Ishikawa (cell line): ENCODE data around the gene FOXO3.

Experiments
- CEBPB ChIP-seq: IDR thresholded peaks from 2 replicates; pipeline ENCODE4 v1.6.1; 2012
- CREB1 ChIP-seq: IDR thresholded peaks from 2 replicates; pipeline ENCODE4 v1.6.1; 2012; ENCODE audit warnings: low read depth
- EGR1 ChIP-seq: IDR thresholded peaks from 2 replicates; pipeline ENCODE4 v1.6.1; 2012
- EP300 ChIP-seq: IDR thresholded peaks from 2 replicates; pipeline ENCODE4 v1.6.1; 2012; ENCODE audit warnings: borderline replicate concordance
- FOXM1 ChIP-seq: IDR thresholded peaks from 2 replicates; pipeline ENCODE4 v1.6.1; 2012; ENCODE audit warnings: low read depth, borderline replicate concordance
- NFIC ChIP-seq: IDR thresholded peaks from 2 replicates; pipeline ENCODE4 v1.6.1; 2012
- RAD21 ChIP-seq: IDR thresholded peaks from 2 replicates; pipeline ENCODE4 v1.6.1; 2012; ENCODE audit warnings: low read depth
- TAF1 ChIP-seq: IDR thresholded peaks from 2 replicates; pipeline ENCODE4 v1.6.1; 2012; ENCODE audit warnings: low read depth, mild to moderate bottlenecking
- TCF12 ChIP-seq: IDR thresholded peaks from 2 replicates; pipeline ENCODE4 v1.6.1; 2012; ENCODE audit warnings: low read depth
- TEAD4 ChIP-seq: IDR thresholded peaks from 2 replicates; pipeline ENCODE4 v1.6.1; 2012
- YY1 ChIP-seq: IDR thresholded peaks from 2 replicates; pipeline ENCODE4 v1.6.1; 2012; ENCODE audit warnings: low read depth
- ZBTB7A ChIP-seq: IDR thresholded peaks from 2 replicates; pipeline ENCODE4 v1.6.1; 2012; ENCODE audit warnings: low read depth
- TF ChIP-seq, protein P1 (sequence below): IDR thresholded peaks from 2 replicates; pipeline ENCODE4 v1.6.1; 2012; ENCODE audit warnings: low read depth, mild to moderate bottlenecking
- TF ChIP-seq, protein P2 (sequence below): IDR thresholded peaks from 2 replicates; pipeline ENCODE4 v1.6.1; 2012
- TF ChIP-seq, protein P3 (sequence below): IDR thresholded peaks from 2 replicates; pipeline ENCODE4 v1.6.1; 2012

The FOXO3 gene

DNA sequence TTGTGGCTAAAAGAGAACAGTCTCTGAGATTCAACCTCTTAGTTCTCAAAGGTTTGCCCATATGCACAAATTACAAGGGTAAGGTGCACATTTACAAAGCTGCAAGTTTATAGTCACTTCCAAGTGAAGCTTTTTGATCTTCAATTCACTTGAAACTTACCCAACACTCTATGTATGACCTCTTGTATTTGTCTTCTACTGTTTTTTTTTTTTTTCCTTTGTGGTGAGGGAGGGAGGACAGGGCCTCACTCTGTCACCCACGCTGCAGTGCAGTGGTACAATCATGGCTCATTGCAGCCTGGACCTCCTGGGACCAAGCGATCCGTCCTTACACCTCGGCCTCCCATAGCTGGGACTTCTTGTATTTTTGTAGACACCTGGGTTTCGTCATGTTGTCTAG is 4.5 kb upstream of the FOXO3 start:
- TF ChIP-seq YY1, result no peak
- TF ChIP-seq, protein P1, sequence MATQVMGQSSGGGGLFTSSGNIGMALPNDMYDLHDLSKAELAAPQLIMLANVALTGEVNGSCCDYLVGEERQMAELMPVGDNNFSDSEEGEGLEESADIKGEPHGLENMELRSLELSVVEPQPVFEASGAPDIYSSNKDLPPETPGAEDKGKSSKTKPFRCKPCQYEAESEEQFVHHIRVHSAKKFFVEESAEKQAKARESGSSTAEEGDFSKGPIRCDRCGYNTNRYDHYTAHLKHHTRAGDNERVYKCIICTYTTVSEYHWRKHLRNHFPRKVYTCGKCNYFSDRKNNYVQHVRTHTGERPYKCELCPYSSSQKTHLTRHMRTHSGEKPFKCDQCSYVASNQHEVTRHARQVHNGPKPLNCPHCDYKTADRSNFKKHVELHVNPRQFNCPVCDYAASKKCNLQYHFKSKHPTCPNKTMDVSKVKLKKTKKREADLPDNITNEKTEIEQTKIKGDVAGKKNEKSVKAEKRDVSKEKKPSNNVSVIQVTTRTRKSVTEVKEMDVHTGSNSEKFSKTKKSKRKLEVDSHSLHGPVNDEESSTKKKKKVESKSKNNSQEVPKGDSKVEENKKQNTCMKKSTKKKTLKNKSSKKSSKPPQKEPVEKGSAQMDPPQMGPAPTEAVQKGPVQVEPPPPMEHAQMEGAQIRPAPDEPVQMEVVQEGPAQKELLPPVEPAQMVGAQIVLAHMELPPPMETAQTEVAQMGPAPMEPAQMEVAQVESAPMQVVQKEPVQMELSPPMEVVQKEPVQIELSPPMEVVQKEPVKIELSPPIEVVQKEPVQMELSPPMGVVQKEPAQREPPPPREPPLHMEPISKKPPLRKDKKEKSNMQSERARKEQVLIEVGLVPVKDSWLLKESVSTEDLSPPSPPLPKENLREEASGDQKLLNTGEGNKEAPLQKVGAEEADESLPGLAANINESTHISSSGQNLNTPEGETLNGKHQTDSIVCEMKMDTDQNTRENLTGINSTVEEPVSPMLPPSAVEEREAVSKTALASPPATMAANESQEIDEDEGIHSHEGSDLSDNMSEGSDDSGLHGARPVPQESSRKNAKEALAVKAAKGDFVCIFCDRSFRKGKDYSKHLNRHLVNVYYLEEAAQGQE, result no peak

DNA sequence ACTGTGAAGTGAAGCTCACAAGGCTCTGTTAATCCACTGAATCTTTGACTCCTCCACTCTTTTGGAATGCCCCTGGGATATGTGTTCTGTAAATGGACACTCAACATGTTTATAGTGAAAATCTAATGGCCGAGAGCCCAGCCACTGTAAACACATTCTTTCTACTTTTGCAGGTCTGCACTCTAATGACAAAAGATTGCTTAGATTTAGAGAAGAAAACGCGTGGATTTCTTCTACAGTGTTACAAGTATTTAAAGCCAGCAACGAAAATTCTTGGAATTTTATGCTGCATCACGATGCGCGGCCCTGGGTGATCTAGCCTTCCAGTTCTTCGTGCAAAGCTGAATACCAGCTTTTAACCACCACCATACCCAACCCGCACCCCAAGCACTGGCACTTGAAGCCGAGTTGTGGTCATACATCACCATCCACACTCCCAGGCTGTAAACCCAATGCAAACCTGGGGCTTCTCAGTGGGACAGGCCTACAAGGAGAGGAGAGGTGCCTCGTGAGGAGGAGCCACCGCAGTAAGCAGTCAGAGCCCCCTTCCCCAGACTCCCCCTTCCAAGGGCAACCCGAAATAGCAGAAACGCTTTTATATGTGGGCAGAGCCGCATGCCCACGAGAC is 3.7 kb upstream of the FOXO3 start:
- TF ChIP-seq, protein P1, result no peak
- TF ChIP-seq TAF1 (no peak), CREB1 (no peak), EGR1 (no peak), YY1 (no peak), EP300 (no peak), RAD21 (no peak), FOXM1 (no peak), NFIC (no peak), CEBPB (no peak), ZBTB7A (no peak), TCF12 (no peak), TEAD4 (no peak)
- TF ChIP-seq, protein P2, sequence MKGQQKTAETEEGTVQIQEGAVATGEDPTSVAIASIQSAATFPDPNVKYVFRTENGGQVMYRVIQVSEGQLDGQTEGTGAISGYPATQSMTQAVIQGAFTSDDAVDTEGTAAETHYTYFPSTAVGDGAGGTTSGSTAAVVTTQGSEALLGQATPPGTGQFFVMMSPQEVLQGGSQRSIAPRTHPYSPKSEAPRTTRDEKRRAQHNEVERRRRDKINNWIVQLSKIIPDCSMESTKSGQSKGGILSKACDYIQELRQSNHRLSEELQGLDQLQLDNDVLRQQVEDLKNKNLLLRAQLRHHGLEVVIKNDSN, result no peak
- TF ChIP-seq, protein P3, sequence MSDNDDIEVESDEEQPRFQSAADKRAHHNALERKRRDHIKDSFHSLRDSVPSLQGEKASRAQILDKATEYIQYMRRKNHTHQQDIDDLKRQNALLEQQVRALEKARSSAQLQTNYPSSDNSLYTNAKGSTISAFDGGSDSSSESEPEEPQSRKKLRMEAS, result no peak

DNA sequence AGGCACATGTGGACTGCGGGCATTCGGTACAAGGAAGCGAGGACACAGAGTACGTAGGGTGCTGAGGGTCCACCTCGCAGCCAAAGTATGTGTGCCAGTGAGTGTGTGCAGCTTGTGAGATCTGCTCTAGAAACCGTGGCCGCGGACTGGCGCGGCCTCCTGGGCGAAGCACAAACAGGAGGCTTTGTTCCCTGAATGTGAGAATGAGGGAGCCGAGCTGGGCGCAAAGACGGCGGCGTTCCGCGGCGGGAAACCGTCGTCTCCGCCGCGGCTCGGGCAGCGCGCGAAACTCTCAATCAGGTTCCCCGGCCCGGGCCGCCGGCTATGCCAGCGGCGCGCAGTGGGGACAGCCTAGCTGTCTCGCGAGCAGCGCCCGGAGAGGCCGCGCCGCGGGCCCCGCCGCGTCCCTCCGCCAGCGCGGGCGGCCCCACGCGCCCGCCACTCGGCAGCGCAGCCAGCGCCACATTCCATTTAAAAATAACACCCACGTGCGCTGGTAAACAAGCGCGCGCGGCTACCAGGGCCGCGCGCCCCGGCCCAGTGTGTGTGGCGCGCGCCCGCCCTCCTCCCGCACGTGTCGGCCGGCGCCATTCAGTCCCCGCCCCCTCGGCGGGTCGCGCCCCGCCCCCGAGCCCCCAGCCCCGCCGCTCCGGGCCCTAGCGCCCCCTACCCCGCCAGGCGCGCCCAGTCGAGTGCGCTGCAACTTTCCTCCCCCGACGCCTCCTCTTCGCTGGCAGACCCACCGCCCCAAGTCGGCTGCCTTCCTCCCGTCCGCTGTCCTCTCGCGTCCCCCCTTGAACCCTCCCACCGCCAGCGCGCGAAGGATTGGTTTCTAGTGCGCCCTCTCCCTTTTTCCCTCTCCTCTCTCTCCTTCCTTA is 3.0 kb upstream of the FOXO3 start:
- no peak for TF ChIP-seq TAF1
- peak; percentile 82 for TF ChIP-seq ZBTB7A
- TF ChIP-seq, protein P1, result no peak
- no peak for TF ChIP-seq EGR1
- TF ChIP-seq CEBPB, result no peak
- TF ChIP-seq FOXM1, result no peak
- no peak for TF ChIP-seq NFIC
- no peak for TF ChIP-seq EP300
- no peak for TF ChIP-seq YY1
- TF ChIP-seq TEAD4, result no peak
- no peak; the same call in 1 of the 2 replicates for TF ChIP-seq TCF12
- TF ChIP-seq, protein P3, result peak; percentile 85
- TF ChIP-seq CREB1, result no peak
- no peak for TF ChIP-seq RAD21
- TF ChIP-seq, protein P2, result peak; percentile 61

DNA sequence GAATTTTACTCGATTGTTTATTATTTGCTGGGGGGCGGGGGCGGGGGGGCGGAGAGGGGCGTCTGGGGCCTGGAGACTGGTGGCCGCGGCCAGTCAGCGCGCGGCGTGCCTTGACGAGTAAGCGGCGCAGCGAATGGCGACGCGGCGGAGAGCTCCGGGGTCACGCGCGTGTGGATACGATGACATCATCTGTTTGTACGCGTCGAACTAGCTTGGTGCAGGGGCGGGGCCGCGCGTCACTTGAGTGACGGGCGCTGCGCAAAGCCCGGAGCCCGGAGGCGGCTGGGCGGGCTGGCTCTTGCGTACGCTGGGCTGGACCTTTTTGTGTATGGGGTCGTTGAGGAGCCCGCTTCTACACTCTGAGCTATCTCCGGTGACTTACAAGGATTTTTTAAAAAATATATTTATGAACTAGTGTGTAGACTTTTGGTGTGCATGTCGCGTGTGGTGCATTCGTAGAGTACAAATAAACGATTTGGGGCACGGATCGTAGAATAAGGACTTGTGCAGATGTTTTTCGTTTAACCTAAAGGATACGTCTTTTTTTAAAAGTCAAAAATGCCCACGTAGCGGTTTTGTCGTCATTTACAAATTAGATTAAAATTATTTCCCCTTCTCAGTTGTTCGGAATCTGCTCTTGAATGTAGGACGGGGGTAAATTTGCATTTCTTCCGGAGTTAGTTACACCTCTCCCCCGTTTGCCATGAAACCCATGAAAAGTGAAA is 2.2 kb upstream of the FOXO3 start:
- TF ChIP-seq TCF12 (peak; percentile 21; the same call in 1 of the 2 replicates), CEBPB (no peak), TEAD4 (0 out of 2 replicates have a peak, but pooled peaks have one; percentile 25), CREB1 (peak; percentile 93), EGR1 (peak; percentile 47; the same call in 1 of the 2 replicates), ZBTB7A (no peak; the same call in 1 of the 2 replicates), FOXM1 (0 out of 2 replicates have a peak, but pooled peaks have one; percentile 37), RAD21 (no peak), YY1 (peak; percentile 64)
- TF ChIP-seq, protein P3, result peak; percentile 85
- TF ChIP-seq, protein P2, result peak; percentile 76
